ENCODE measurements around the gene AGBL3.
"Not testable (repeated sequence)": the region's sequence is repeated elsewhere in the genome, so short reads cannot be mapped to it uniquely, and the experiment has no call there.

AGBL3 gene

GRCh38 chr7:134963036-134963435 is 23.3 kb upstream of the AGBL3 start:
- no peak for DNase-seq (ENCODE audit: low read depth in 2 of 2)

DNA sequence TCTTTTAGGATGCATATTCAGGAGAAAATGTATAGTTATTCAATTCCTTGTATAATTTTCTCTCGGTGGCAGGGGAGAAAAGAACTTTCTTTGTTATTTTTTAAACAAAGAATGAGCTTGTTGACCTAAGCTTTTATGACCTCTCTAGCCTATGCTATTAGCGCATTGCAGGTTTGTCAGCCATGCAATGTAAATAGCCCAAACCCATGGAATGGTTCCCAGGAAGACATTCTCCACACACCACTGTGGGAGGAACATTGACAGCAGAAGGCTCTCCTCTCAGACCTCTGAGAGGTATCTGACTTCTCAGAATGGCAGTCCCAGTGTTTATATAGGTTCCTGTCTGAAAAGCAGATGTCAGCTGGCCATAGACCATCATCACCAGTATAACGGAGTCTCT is 19.6 kb upstream of the AGBL3 start:
- DNase-seq (ENCODE audit: low read depth in 2 of 2): no peak

GRCh38 chr7:134968110-134968509 is 18.2 kb upstream of the AGBL3 start:
- DNase-seq (ENCODE audit: low read depth in 2 of 2): no peak

GRCh38 chr7:134981645-134982044 is 4.7 kb upstream of the AGBL3 start:
- DNase-seq (ENCODE audit: low read depth in 2 of 2): not testable (repeated sequence)

DNA sequence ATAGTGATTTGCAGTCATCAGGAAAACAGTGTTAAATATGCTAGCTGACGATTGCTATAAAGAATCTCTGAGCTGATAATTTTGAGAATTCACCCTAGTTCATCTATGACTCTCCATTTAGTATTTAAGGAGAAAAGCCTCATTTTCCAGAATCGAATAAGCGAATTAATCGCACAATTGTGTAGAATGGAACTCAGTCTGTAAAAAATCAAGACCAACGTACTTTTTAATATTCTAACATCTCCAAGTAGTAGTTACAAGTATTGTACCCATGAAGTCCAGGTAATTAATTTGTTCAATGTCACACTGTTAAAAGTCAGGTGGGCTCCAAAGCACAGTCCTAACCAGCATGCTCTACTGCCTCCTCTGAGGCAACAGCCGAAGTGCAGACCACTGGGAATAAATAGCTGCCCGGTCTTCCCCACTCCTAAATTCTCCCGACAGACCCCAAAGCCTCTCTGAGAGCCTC is 380 bp upstream of the AGBL3 start:
- no peak for DNase-seq (ENCODE audit: low read depth in 2 of 2)

DNA sequence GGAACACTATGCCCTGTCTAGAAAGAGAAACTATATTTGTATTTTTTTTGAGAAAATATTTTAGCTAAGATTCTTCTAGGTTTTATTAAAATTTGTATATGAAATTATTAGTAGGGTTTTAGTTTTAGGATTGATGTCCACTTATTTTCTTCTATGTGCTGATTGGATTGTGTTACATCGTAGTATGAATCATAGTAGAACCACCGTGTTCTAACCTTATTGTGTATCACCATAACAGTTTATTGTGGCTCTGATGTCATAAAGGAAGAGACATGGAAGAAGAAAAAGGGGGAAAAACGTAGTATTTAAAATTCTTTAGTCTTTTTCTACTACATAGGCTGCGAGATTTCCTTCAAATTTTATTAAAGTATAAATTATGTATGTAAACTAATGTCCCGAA is 1.9 kb downstream of the AGBL3 start:
- DNase-seq (ENCODE audit: low read depth in 2 of 2): no peak

DNA sequence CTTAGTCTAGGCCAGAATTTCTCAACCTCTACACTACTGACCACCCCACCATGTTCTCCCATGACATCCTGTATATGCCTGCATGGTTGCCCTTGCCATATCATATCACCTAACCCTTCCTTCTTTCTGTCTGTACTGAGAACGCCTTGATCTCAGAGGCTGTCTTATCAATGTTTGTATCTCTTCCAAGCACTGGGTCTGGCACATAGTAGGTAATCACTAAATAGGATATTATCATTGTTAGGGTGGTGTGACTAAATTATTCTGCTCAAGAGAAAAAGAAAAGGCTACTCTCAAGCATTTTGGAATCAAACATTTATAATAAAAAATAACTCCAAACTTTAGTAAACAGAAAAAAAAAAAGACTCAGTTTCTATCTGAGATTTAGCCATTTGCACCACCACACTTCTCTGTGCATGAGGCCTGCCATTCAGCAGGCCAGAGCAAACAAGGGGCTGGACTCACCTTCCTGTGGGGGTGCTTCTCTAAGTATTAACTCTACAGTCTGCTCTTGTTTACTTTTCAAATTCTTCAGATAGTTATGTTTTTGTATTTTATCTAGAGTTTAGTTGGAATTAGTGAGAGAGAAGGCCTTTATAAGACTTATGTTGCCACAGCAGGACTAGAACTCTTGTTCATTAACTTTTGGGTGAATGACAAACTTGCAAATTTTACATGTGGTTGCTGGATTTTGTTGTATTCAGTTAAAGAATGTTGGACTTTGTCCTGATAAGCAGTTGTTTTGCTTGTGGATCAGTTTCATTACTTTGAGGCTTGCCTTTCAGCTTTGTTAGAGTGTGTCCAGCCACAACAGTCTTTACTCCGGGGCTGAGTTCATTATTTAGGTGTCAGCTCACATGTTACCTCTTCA is 5.4 kb downstream of the AGBL3 start:
- DNase-seq (ENCODE audit: low read depth in 2 of 2): no peak

DNA sequence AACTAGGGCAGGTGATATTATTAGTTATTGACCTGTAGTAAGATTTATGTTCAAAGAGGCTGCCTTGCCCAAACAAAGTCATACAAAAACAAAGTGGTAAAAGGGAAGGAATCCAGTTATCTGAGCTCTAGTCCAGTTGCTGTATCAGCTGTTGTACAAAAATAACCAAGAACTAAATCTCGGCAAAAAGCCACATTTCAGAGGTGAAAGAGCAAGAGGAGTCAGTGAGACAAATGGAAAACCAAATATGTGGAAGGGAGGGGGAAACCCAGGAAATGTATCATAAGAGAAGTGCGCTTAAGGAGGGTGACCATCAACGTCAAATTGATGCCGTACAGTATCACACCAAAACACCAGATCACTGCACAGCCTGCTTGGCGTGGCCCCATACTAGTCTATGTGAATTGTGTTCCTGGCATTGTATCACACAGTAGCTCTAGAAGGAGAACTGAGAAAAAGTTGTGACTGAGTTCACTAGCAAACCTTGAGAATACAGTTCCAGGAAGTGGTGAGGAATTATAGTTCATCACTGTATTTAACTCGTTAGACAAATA is 6.4 kb downstream of the AGBL3 start:
- DNase-seq (ENCODE audit: low read depth in 2 of 2): no peak

DNA sequence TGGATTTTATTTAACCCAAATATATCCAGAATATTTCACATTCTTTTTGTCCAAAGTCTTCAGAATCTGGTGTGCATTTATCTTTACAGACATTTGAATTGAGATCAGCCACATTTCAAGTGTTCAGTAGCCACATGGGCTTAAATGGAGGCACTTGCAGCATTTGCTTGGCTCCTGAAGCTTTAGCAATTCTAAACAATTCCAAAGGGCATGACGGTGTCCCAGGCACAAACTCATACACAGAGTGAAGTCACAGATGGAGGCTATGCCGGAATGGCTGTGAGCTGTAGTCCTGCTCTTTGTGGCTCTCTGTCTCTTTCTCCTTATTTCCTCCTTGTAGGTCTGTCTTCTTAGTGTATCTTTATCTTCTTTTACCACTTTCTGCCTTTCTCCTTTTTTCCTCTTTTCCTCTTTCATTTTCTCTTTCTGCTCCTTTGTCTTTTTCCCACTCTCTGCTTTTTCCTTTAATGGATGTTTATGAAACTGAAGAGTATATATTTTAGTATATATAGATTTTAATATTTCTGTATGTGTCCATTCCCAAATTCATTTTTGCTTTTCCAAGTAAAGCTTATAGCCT is 7.7 kb downstream of the AGBL3 start:
- no peak for DNase-seq (ENCODE audit: low read depth in 2 of 2)

DNA sequence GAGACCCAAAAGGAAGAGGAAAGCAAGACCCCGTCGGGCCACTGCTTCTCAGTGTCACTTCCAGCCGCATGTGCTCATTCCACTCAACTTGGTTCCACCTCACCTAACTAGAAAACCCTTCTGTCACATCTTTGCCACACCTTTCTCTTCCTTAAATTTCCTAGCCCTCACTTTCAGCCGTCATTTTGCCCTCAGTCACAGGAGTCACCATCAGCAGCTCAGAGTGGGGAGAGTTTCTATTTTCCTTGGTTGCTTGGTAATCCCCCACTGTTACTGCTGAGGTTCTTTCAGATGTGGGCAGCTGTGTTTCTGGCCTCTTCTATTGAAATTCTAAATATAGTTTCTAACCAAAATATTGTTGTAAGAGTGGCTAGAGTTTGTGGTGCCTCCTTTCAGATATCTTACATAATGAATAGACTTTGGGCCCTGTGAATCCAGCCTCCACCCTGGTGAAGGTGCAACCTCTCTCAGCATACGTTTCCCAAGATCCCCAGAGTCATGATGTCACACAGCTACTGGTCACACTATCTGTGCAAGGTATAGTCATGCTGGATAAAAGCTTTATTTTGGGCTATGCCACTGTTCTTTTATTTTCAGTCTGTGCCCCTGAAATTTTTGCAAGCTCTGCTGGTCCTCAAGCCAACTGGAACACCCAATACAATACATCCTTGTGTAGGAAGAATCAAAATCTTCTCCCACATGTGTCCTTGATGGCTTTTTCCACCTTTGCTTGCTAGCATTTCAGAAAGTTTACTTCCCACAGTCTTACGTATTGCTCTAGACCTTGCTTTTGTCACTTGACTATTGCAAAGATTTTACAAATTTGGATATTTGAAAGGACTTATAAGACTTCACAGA is 9.2 kb downstream of the AGBL3 start:
- DNase-seq (ENCODE audit: low read depth in 2 of 2): no peak

GRCh38 chr7:134996097-134996550 is 9.8 kb downstream of the AGBL3 start:
- DNase-seq (ENCODE audit: low read depth in 2 of 2): no peak

- DNase-seq (ENCODE audit: low read depth in 2 of 2): no peak
Measured at GRCh38 chr7:134997214-134997885, 11.0 kb downstream of the AGBL3 start.

GRCh38 chr7:134999136-134999535 is 12.8 kb downstream of the AGBL3 start:
- no peak for DNase-seq (ENCODE audit: low read depth in 2 of 2)

DNA sequence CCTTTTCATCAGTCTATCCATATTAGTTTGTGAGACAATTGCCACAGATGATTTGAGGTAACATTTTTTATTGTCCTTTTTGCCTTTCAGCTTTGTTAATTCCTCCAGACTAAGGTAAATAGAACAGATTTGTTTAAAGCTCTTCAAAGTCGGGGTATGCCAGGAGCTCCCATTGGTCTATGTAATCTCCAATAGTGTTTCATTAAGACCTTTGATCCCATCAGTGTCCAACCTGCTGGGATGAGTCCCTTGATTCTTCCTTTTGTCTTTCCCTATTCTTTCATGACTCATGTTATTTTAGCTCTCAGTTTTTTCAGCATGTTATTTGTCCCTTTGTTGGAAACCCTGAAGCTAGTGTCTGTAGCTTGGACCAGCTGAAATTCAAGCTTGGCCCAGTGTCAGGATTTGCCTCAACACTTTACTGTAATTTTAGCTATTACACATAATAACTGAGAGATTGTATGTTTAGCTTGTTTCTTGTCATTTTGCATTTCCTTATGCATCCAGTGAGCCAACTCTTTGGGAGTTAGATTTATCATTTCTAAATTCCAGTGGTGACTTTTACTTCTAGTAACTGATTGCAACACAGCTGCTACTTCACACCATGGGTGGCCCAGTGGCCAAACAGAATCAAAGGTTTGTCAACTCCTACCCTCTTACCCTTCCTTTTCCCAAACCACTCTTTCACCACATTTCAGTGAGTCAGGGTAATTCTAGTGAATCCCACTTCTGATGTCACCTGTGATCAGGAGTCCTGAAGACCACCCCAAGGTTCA is 15.3 kb downstream of the AGBL3 start:
- DNase-seq (ENCODE audit: low read depth in 2 of 2): no peak

DNA sequence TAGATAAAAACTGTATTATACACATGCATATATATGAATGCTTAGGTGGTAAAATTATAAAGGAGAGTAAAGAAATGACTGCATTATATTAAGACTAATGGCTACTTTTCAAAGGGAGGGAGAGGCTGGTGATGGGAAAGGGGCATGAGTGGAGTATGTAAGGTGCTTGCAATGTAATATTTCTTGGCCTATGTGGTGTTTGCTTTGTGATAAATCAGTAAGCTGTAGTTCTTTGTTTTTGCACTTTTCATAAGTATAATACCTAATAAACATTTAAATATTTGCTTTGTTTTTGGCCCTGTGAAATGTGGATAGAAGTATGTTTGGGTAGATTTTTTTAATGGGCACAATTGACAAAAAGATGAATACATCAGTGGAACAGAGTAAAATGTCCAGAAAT is 25.9 kb downstream of the AGBL3 start:
- no peak for DNase-seq (ENCODE audit: low read depth in 2 of 2)

DNA sequence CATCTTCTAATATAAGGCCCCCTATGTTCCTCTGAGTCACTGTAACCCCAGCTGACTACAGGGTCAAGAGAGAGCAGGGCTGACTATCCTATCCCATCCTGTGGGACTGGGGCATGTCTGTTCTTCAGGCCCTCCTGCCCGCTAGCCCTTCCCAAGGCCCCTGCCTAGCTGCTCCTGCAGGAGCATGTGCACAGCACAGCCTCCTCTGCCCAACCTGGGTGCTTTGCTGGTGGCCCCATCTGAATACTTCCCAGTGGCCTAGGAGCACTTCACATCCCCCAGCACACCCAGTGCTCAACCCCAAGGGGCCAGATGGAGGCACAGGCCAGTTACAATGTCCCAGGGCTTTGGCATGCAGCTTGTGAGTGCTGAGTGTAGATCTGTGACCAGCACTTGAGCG is 37.3 kb downstream of the AGBL3 start:
- no peak for DNase-seq (ENCODE audit: low read depth in 2 of 2)

DNA sequence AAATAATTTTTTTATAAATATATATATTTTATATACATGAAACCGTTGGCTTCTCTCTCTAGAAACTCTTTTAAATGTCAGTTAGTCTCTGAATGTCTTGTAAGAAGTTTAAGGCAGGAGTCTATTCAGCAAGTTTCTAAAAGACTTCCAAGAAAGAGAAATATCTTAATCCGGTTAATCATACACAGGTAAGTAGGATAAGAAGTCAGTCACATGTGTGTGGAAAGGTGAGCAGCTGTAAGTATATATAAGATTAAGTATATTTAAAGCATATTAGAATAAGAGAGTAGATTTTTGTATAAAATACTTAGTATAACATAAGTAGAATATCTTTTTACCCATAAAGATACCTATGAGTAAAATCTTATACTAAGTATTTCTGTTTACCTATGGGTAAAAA is 48.9 kb downstream of the AGBL3 start:
- no peak for DNase-seq (ENCODE audit: low read depth in 2 of 2)

DNA sequence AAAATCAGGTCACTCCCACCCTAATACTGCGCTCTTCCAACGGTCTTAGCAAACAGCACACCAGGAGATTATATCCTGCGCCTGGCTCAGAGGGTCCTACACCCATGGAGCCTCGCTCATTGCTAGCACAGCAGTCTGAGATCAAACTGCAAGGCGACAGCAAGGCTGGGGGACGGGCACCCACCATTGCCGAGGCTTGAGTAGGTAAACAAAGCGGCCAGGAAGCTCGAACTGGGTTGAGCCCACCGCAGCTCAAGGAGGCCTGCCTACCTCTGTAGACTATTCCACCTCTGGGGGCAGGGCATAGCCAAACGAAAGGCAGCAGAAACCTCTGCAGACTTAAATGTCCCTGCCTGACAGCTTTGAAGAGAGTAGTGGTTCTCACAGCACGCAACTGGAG is 80.7 kb downstream of the AGBL3 start:
- DNase-seq (ENCODE audit: low read depth in 2 of 2): not testable (repeated sequence)

DNA sequence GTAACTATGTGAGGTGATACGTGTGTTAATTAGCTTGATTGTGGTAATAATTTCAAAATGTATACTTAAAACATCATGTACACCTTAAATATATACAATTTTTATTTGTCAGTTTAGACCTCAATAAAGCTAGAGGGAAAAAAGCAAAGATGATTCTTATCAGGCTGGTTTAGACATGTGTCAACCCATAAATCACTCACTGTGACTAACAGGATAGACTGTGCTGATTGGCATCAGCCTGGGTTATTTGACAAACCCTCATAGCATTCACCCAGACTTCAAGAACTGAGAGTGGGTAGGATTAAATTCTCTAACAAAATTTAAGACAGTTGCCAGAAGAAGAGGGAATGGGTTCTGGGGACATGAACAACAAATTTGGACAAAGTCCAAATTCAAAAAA is 87.8 kb downstream of the AGBL3 start:
- DNase-seq (ENCODE audit: low read depth in 2 of 2): no peak

DNA sequence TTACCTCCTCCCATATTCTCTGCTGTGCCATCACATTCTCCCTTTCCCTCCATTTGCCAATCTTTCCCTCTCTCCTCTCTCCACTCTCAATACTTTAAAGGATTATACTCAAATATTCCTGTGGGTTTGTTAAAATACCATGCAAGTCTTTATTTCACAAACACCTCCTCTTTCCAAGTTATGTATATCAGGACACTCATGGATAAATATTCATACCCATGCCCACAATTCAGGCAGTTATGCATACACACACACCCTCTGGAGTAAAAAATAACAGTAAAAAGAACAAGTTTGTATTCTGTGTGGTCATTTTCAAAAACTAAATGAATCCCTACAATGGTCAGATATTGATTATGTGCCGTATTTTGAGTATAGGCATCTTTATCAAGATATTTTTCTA is 88.2 kb downstream of the AGBL3 start:
- no peak for DNase-seq (ENCODE audit: low read depth in 2 of 2)

DNA sequence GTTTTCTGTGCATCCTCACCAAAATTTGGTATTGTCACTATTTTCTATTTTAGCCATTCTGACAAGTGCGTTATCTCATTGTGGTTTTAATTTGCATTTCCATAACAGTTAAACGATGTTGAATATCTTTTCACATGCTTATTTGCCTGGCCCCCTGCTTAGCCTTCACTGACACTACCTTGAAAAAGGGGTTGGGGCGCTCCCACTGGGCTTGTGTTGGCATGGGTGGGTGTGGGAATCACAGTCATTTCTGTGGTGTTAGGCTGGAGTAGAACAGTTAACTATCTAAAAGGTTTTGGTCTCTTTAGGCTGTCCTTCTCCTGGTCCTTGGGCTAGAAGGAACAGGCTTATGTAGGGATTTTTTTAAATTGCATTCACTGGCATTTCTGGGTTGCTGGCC is 89.4 kb downstream of the AGBL3 start:
- DNase-seq (ENCODE audit: low read depth in 2 of 2): no peak

Measured in activated CD8-positive, alpha-beta memory T cell treated with anti-CD3 and anti-CD28 coated beads for 4 hours (primary cell).